DMS153 treated with DMSO at 0.1 percent for 48 hours (cell line): ENCODE results near the gene MOB3B.

ENCODE experiments used
- DNase-seq: peaks from one replicate; lab custom pipeline; 2025; ENCODE audit not compliant: unreplicated experiment; lab: John Stamatoyannopoulos, UW

The MOB3B gene

GRCh38 chr9:27341545-27342294, 187.9 kb downstream of the MOB3B start:
- DNase-seq, result no peak

- DNase-seq, result no peak
These were observed 188.6 kb downstream of the MOB3B start for GRCh38 chr9:27340961-27341511.

- no peak for DNase-seq
These were observed 189.3 kb downstream of the MOB3B start for GRCh38 chr9:27340285-27340674.

GRCh38 chr9:27339661-27340284, 189.8 kb downstream of the MOB3B start:
- no peak for DNase-seq

- no peak for DNase-seq
These were observed 191.1 kb downstream of the MOB3B start for GRCh38 chr9:27338527-27338903.

- DNase-seq, result no peak
These were observed 191.6 kb downstream of the MOB3B start for GRCh38 chr9:27337833-27338526.

- no peak for DNase-seq
These were observed 192.4 kb downstream of the MOB3B start for GRCh38 chr9:27337236-27337635.

- DNase-seq, result no peak
These were observed 192.8 kb downstream of the MOB3B start for GRCh38 chr9:27336829-27337228.

GRCh38 chr9:27336126-27336525, 193.5 kb downstream of the MOB3B start:
- no peak for DNase-seq

GRCh38 chr9:27335075-27335474, 194.5 kb downstream of the MOB3B start:
- DNase-seq, result no peak

- peak; percentile 72 for DNase-seq
These were observed 196.2 kb downstream of the MOB3B start for GRCh38 chr9:27333241-27334052.

GRCh38 chr9:27331393-27331792, 198.2 kb downstream of the MOB3B start:
- no peak for DNase-seq

GRCh38 chr9:27329291-27329690, 200.3 kb downstream of the MOB3B start:
- DNase-seq, result no peak

- DNase-seq, result no peak
These were observed 201.1 kb downstream of the MOB3B start for GRCh38 chr9:27328483-27328882.

- no peak for DNase-seq
These were observed 218.4 kb downstream of the MOB3B start for GRCh38 chr9:27311184-27311583.

- no peak for DNase-seq
These were observed 219.0 kb downstream of the MOB3B start for GRCh38 chr9:27310582-27310981.

- no peak for DNase-seq
These were observed 220.8 kb downstream of the MOB3B start for GRCh38 chr9:27308691-27309390.

- no peak for DNase-seq
These were observed 225.1 kb downstream of the MOB3B start for GRCh38 chr9:27304521-27304920.

- DNase-seq, result no peak
These were observed 226.4 kb downstream of the MOB3B start for GRCh38 chr9:27303219-27303618.

GRCh38 chr9:27297050-27297449, 232.6 kb downstream of the MOB3B start, which contains the start of gene EQTN:
EQTN (minus strand) TSS chr9:27297150; CDS start chr9:27297055, 95 bp downstream.
- DNase-seq, result no peak
